ENCODE data around the gene TRAPPC2L. TPM values are rescaled to one million over a fixed set of nuclear protein-coding genes. Genes with fewer than 3 reads are reported as not detected.

TRAPPC2L gene
- total RNA-seq, 1 donor from 2014 or later, result 59.1 TPM

GRCh38 chr16:88851616-88852015, 5.3 kb upstream of the TRAPPC2L start:
- Histone ChIP-seq H4K20me1 (ENCODE audit: insufficient read depth, low read length) (peaks cover 45% of the 10 kb centered on the region), H3K9ac (ENCODE audit: low read length) (no peak overlapping the region), H3K4me3 (ENCODE audit: insufficient read depth, low read depth, low read length) (no peak overlapping the region), H3K4me1 (ENCODE audit: insufficient read depth, low read length) (peaks cover 8% of the 10 kb centered on the region), H3K4me2 (ENCODE audit: low read length) (no peak overlapping the region), H2AFZ (ENCODE audit: low read depth, low read length) (no peak overlapping the region), H3K9me3 (ENCODE audit: insufficient read depth, low read depth, low read length) (no peaks in the 10 kb centered on the region), H3K27ac (ENCODE audit: low read depth, low read length) (no peak overlapping the region), H3K79me2 (ENCODE audit: insufficient read depth, low read length) (peaks cover 16% of the 10 kb centered on the region), H3K27me3 (ENCODE audit: insufficient read depth, low read length) (no peaks in the 10 kb centered on the region), H3K36me3 (ENCODE audit: insufficient read depth, low read length) (no peaks in the 10 kb centered on the region)
- no peak for DNase-seq (ENCODE audit: low read depth)
- Mint-ChIP-seq H3K9me3 (ENCODE audit: unreplicated experiment) (no peaks in the 10 kb centered on the region), H3K36me3 (ENCODE audit: low read depth, unreplicated experiment) (peaks cover 11% of the 10 kb centered on the region), H3K27me3 (ENCODE audit: low read depth, unreplicated experiment) (no peaks in the 10 kb centered on the region), H3K4me3 (ENCODE audit: unreplicated experiment) (no peak overlapping the region), H3K4me1 (ENCODE audit: low read depth, unreplicated experiment) (peaks cover 4% of the 10 kb centered on the region), H3K27ac (ENCODE audit: unreplicated experiment) (no peak overlapping the region)
- TF ChIP-seq, protein P1, sequence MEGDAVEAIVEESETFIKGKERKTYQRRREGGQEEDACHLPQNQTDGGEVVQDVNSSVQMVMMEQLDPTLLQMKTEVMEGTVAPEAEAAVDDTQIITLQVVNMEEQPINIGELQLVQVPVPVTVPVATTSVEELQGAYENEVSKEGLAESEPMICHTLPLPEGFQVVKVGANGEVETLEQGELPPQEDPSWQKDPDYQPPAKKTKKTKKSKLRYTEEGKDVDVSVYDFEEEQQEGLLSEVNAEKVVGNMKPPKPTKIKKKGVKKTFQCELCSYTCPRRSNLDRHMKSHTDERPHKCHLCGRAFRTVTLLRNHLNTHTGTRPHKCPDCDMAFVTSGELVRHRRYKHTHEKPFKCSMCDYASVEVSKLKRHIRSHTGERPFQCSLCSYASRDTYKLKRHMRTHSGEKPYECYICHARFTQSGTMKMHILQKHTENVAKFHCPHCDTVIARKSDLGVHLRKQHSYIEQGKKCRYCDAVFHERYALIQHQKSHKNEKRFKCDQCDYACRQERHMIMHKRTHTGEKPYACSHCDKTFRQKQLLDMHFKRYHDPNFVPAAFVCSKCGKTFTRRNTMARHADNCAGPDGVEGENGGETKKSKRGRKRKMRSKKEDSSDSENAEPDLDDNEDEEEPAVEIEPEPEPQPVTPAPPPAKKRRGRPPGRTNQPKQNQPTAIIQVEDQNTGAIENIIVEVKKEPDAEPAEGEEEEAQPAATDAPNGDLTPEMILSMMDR (IDR thresholded peaks at IDR 0.05; ENCODE audit: insufficient read depth, low read depth, low read length), result no peak
- TF ChIP-seq EZH2 (IDR thresholded peaks at IDR 0.05; ENCODE audit: insufficient read depth, low read length), result no peak
- FAIRE-seq, result no peak

DNA sequence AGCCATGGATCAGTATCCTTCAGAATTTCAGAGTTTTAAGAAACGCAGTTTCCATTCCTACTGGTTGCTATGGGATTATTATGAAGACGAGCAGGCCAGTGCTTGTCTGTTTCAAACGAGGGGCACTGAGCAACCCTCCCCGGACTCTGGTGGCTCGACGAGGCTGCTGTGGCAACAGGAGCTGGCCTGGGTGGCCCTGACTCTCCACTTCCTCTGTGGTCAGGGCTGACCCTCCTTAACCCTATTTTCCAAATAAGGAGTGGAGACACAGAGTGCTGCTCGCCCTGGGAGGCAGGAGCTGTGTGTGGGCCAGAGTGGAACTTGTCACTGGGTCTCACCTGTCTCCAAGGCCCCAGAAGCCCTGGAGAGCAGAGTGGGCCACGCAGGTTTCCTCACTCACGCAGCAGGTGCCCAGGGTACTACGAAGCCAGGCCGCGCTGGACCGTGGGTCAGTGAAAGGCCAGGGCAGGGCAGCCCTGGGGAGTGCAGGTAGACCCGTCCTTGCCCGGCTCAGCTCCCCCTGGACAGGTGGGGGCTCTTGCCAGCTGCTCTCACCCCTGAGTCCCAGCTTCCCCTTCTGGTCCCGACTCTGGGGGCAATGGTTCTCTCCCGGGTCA, 3.5 kb upstream of the TRAPPC2L start:
- Histone ChIP-seq H3K4me1 (ENCODE audit: insufficient read depth, low read length) (peaks cover 12% of the 10 kb centered on the region), H3K79me2 (ENCODE audit: insufficient read depth, low read length) (peaks cover 29% of the 10 kb centered on the region), H4K20me1 (ENCODE audit: insufficient read depth, low read length) (peaks cover 45% of the 10 kb centered on the region), H3K36me3 (ENCODE audit: insufficient read depth, low read length) (no peaks in the 10 kb centered on the region), H3K27ac (ENCODE audit: low read depth, low read length) (no peak overlapping the region), H2AFZ (ENCODE audit: low read depth, low read length) (no peak overlapping the region), H3K27me3 (ENCODE audit: insufficient read depth, low read length) (no peaks in the 10 kb centered on the region), H3K4me2 (ENCODE audit: low read length) (no peak overlapping the region), H3K9ac (ENCODE audit: low read length) (no peak overlapping the region), H3K4me3 (ENCODE audit: insufficient read depth, low read depth, low read length) (no peak overlapping the region), H3K9me3 (ENCODE audit: insufficient read depth, low read depth, low read length) (no peaks in the 10 kb centered on the region)
- TF ChIP-seq, protein P1 (IDR thresholded peaks at IDR 0.05; ENCODE audit: insufficient read depth, low read depth, low read length), result no peak
- TF ChIP-seq EZH2 (IDR thresholded peaks at IDR 0.05; ENCODE audit: insufficient read depth, low read length), result no peak
- H3K27me3 Mint-ChIP-seq (ENCODE audit: low read depth, unreplicated experiment), result no peaks in the 10 kb centered on the region
- H3K36me3 Mint-ChIP-seq (ENCODE audit: low read depth, unreplicated experiment), result peaks cover 11% of the 10 kb centered on the region
- no peak for DNase-seq (ENCODE audit: low read depth)
- no peak for FAIRE-seq
- H3K4me1 Mint-ChIP-seq (ENCODE audit: low read depth, unreplicated experiment), result peaks cover 6% of the 10 kb centered on the region
- H3K9me3 Mint-ChIP-seq (ENCODE audit: unreplicated experiment), result peaks cover 2% of the 10 kb centered on the region
- no peak overlapping the region for H3K4me3 Mint-ChIP-seq (ENCODE audit: unreplicated experiment)
- no peak overlapping the region for H3K27ac Mint-ChIP-seq (ENCODE audit: unreplicated experiment)
